OCI-LY7 (cell line): ENCODE measurements around the gene MFAP2. TPM values are rescaled to one million over a fixed set of nuclear protein-coding genes. Genes with fewer than 3 reads are reported as not detected.

Source experiments
- BruUV-seq: library from RNA; stranded (reverse); fragments of 400-500 nt; replicated peaks from 2 replicates; lab custom pipeline; 2021; lab: Mats Ljungman, UMichigan
- CTCF ChIA-PET: fragments of 300-600 bp; sonication (Branson Sonifier 250); formaldehyde crosslinking; loops from one replicate; lab custom pipeline; 2022; ENCODE audit warnings: antibody characterized with exemption; ENCODE audit not compliant: unreplicated experiment; lab: Charles Lee
- POLR2A ChIA-PET: fragments of 300-600 bp; sonication (Branson Sonifier 250); formaldehyde crosslinking; loops from one replicate; lab custom pipeline; 2022; ENCODE audit warnings: antibody characterized with exemption; lab: Charles Lee
- DNase-seq: peaks from one replicate; pipeline ENCODE4 v3.0.0-alpha.2; 2015; ENCODE audit warnings: low spot score
- H2AFZ ChIP-seq: fragments of 200-600 bp; sonication (generic), shearing (Covaris generic); 2 replicates; pipeline ENCODE4 v1.6.1; 2014; ENCODE audit warnings: mild to moderate bottlenecking, antibody characterized with exemption, low read length, moderate library complexity
- H3K27ac ChIP-seq: fragments of 200-600 bp; sonication (generic); 2 replicates; pipeline ENCODE4 v1.5.1; 2014; ENCODE audit warnings: mixed run types, low read depth, mild to moderate bottlenecking, moderate library complexity, low read length, inconsistent platforms; ENCODE audit not compliant: poor library complexity, severe bottlenecking
- H3K36me3 ChIP-seq: fragments of 200-600 bp; sonication (generic); 2 replicates; pipeline ENCODE4 v1.6.1; 2014; ENCODE audit warnings: mild to moderate bottlenecking, antibody characterized with exemption, low read length, moderate library complexity, mixed read lengths; ENCODE audit not compliant: insufficient read depth
- H3K4me1 ChIP-seq: fragments of 200-600 bp; sonication (generic); 2 replicates; pipeline ENCODE4 v1.5.1; 2014; ENCODE audit warnings: mild to moderate bottlenecking, low read length; ENCODE audit not compliant: insufficient read depth, poor library complexity, severe bottlenecking
- H3K4me2 ChIP-seq: fragments of 200-600 bp; sonication (generic); 2 replicates; pipeline ENCODE4 v1.6.1; 2014; ENCODE audit warnings: mild to moderate bottlenecking, low read length
- H3K4me3 ChIP-seq: fragments of 200-600 bp; sonication (generic); 2 replicates; pipeline ENCODE4 v1.5.1; 2014; ENCODE audit warnings: mild to moderate bottlenecking, low read depth, low read length; ENCODE audit not compliant: poor library complexity, severe bottlenecking
- H3K79me2 ChIP-seq: fragments of 200-600 bp; sonication (generic); 2 replicates; pipeline ENCODE4 v1.6.1; 2016; ENCODE audit warnings: low read depth, mild to moderate bottlenecking, low read length, moderate library complexity, mixed read lengths; ENCODE audit not compliant: insufficient read depth
- H3K9me2 ChIP-seq: fragments of 200-600 bp; sonication (generic); 2 replicates; pipeline ENCODE4 v1.6.1; 2016; ENCODE audit warnings: mild to moderate bottlenecking, low read length, mixed read lengths; ENCODE audit not compliant: insufficient read depth
- H3K9me3 ChIP-seq: fragments of 200-600 bp; sonication (generic); 2 replicates; pipeline ENCODE4 v1.6.1; 2014; ENCODE audit warnings: mild to moderate bottlenecking, mixed run types, low read length, mixed read lengths
- H4K20me1 ChIP-seq: fragments of 200-600 bp; sonication (generic); 2 replicates; pipeline ENCODE4 v1.6.1; 2014; ENCODE audit warnings: mild to moderate bottlenecking, antibody characterized with exemption, low read length, moderate library complexity, mixed read lengths; ENCODE audit not compliant: insufficient read depth
- CTCF ChIP-seq: fragments of 200-600 bp; sonication (generic); conservative IDR thresholded peaks from 2 replicates; pipeline ENCODE4 v1.5.1; 2014; ENCODE audit warnings: mild to moderate bottlenecking, antibody characterized with exemption, low read length, moderate library complexity, mixed read lengths
- EZH2phosphoT487 ChIP-seq: fragments of 200-600 bp; sonication (generic); IDR thresholded peaks from 2 replicates; pipeline ENCODE4 v1.6.1; 2018; ENCODE audit warnings: low read depth, borderline replicate concordance, mild to moderate bottlenecking, mixed run types, antibody characterized with exemption, low read length, moderate library complexity, mixed read lengths
- intact Hi-C: fragments of 100-400 bp; cut with micrococcal nuclease; formaldehyde crosslinking; loops from one replicate; pipeline ENCODE4 v1.10.0; 2022; ENCODE audit not compliant: unreplicated experiment
- total RNA-seq, 2 experiments: library from RNA; depleted of rRNA in 1 of 2; stranded (reverse); fragments of >200 nt in 1 of 2; shearing (Covaris generic) in 1 of 2; gene quantifications; 2 replicates each; pipeline ENCODE4 v1.2.3, GENCODE V29; 2014 to 2022

The MFAP2 gene
- total RNA-seq, 2 experiments from 2014 or later: not detected

DNA sequence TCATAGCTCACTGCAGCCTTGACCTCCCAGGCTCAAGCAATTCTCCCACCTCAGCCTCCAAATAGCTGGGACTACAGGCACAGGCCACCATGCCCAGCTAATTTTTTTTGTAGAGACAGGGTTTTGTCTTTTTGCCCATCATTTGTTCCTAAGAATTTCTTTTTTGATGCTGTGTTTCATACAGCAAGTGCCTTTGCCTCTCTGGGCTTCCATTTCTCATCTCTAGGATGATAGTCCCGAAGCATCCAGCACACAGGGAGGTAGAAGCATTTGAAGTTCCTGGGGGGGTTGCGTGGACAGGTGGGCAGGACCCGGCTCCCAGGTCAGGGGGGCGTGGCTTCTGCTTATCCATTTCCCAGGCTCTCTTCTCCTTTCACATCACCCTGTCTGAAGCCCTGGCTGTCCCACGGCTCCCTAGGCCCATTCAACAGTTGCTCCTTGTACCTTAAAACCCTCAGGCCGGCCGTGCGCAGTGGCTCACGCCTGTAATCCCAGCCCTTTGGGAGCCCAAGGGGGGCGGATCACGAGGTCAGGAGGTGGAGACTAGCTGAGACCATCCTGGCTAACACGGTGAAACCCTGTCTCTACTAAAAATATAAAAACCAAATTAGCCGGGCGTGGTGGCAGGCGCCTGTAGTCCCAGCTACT lies 27.9 kb upstream of the MFAP2 start:
- intact Hi-C loops: no loop called here
- DNase-seq: no peak
- Histone ChIP-seq H4K20me1 (no peaks in the 10 kb centered on the region), H3K27ac (no peak overlapping the region), H3K9me3 (no peaks in the 10 kb centered on the region), H3K36me3 (peaks cover 7% of the 10 kb centered on the region), H3K79me2 (no peaks in the 10 kb centered on the region), H3K4me2 (no peak overlapping the region), H3K9me2 (no peaks in the 10 kb centered on the region), H3K4me3 (no peak overlapping the region), H2AFZ (no peak overlapping the region), H3K4me1 (peaks cover 26% of the 10 kb centered on the region)
- POLR2A ChIA-PET: interaction anchor here (0.6 kb wide), 1 partner anchor 83 kb away, joined by 3 read pairs; no protein-coding TSS in a partner anchor
- CTCF ChIA-PET: no interaction called here
- BruUV-seq: no TSS peak
- no peak for TF ChIP-seq EZH2phosphoT487
- TF ChIP-seq CTCF: no peak

- ChIA-PET CTCF (no interaction called here), POLR2A (no interaction called here)
- Histone ChIP-seq H3K4me3 (no peak overlapping the region), H4K20me1 (no peaks in the 10 kb centered on the region), H3K9me2 (no peaks in the 10 kb centered on the region), H3K27ac (no peak overlapping the region), H2AFZ (no peak overlapping the region), H3K9me3 (no peaks in the 10 kb centered on the region), H3K4me1 (peaks cover 23% of the 10 kb centered on the region), H3K79me2 (no peaks in the 10 kb centered on the region), H3K4me2 (no peak overlapping the region), H3K36me3 (peaks cover 14% of the 10 kb centered on the region)
- TF ChIP-seq CTCF: no peak
- TF ChIP-seq EZH2phosphoT487: no peak
- intact Hi-C loops: no loop called here
- DNase-seq: no peak
- no TSS peak for BruUV-seq
These were observed 26.7 kb upstream of the MFAP2 start for GRCh38 chr1:17007121-17007520.

GRCh38 chr1:17005365-17005740 lies 24.9 kb upstream of the MFAP2 start:
- peaks cover 16% of the 10 kb centered on the region for H3K36me3 ChIP-seq
- no peak overlapping the region for H3K4me3 ChIP-seq
- no peak for DNase-seq
- TF ChIP-seq CTCF: no peak
- TF ChIP-seq EZH2phosphoT487: no peak
- BruUV-seq: no TSS peak
- POLR2A ChIA-PET: no interaction called here
- H3K4me1 ChIP-seq: peaks cover 14% of the 10 kb centered on the region
- CTCF ChIA-PET: no interaction called here
- no peaks in the 10 kb centered on the region for H3K9me3 ChIP-seq
- no peaks in the 10 kb centered on the region for H3K9me2 ChIP-seq
- H3K4me2 ChIP-seq: no peak overlapping the region
- H3K27ac ChIP-seq: no peak overlapping the region
- H4K20me1 ChIP-seq: no peaks in the 10 kb centered on the region
- intact Hi-C loops: no loop called here
- H3K79me2 ChIP-seq: no peaks in the 10 kb centered on the region
- H2AFZ ChIP-seq: no peak overlapping the region
